NCI-H1694 treated with DMSO at 0.1 percent for 48 hours (cell line): ENCODE results near the gene CCL21.
"Not testable (repeated sequence)": the region's sequence is repeated elsewhere in the genome, so short reads cannot be mapped to it uniquely, and the experiment has no call there.

Experiments used
- DNase-seq: peaks from one replicate; lab custom pipeline; 2025; lab: John Stamatoyannopoulos, UW

The CCL21 gene

GRCh38 chr9:34710023-34710422, at the start of gene CCL21:
Gene CCL21 (minus strand): TSS chr9:34710136. CDS start chr9:34710066, 70 bp downstream.
- DNase-seq, result no peak

- DNase-seq, result no peak
Observed at GRCh38 chr9:34759432-34760134, 49.6 kb upstream of the CCL21 start.

GRCh38 chr9:34750320-34750719, 40.4 kb upstream of the CCL21 start:
- not testable (repeated sequence) for DNase-seq

- no peak for DNase-seq
Observed at GRCh38 chr9:34746526-34746925, 36.6 kb upstream of the CCL21 start.

GRCh38 chr9:34744295-34745221, 34.6 kb upstream of the CCL21 start:
- no peak for DNase-seq

GRCh38 chr9:34742710-34743109, 32.8 kb upstream of the CCL21 start:
- DNase-seq, result no peak

- DNase-seq, result no peak
Observed at GRCh38 chr9:34741628-34742027, 31.7 kb upstream of the CCL21 start.

- not testable (repeated sequence) for DNase-seq
Observed at GRCh38 chr9:34740176-34740575, 30.2 kb upstream of the CCL21 start.

- no peak for DNase-seq
Observed at GRCh38 chr9:34737677-34738260, 27.8 kb upstream of the CCL21 start.

GRCh38 chr9:34734720-34735119, 24.8 kb upstream of the CCL21 start:
- no peak for DNase-seq

- no peak for DNase-seq
Observed at GRCh38 chr9:34732886-34733285, 22.9 kb upstream of the CCL21 start.

GRCh38 chr9:34732478-34732877, 22.5 kb upstream of the CCL21 start:
- no peak for DNase-seq

GRCh38 chr9:34723141-34723540, 13.2 kb upstream of the CCL21 start:
- DNase-seq, result no peak

GRCh38 chr9:34719769-34720025, 9.8 kb upstream of the CCL21 start:
- DNase-seq, result not testable (repeated sequence)

- no peak for DNase-seq
Observed at GRCh38 chr9:34719021-34719768, 9.3 kb upstream of the CCL21 start.

GRCh38 chr9:34717996-34718614, 8.2 kb upstream of the CCL21 start:
- no peak for DNase-seq

- no peak for DNase-seq
Observed at GRCh38 chr9:34716711-34717110, 6.8 kb upstream of the CCL21 start.

GRCh38 chr9:34715639-34716215, 5.8 kb upstream of the CCL21 start:
- no peak for DNase-seq

- DNase-seq, result no peak
Observed at GRCh38 chr9:34714007-34714406, 4.1 kb upstream of the CCL21 start.

GRCh38 chr9:34712140-34712539, 2.2 kb upstream of the CCL21 start:
- DNase-seq, result no peak

GRCh38 chr9:34709196-34709978, 549 bp downstream of the CCL21 start:
- no peak for DNase-seq
